CD4-positive, alpha-beta T cell treated with Interleukin-15 for 1 hour (primary cell): Measurements from ENCODE around the gene SLC25A19.
"Not testable (repeated sequence)": the region's sequence is repeated elsewhere in the genome, so short reads cannot be mapped to it uniquely, and the experiment has no call there.

Source experiments
- DNase-seq: peaks from one replicate; pipeline ENCODE4 v3.0.0-alpha.2; 2020

The SLC25A19 gene

GRCh38 chr17:75266316-75267152 is 22.7 kb downstream of the SLC25A19 start:
- no peak for DNase-seq

- DNase-seq, result no peak
Observed at GRCh38 chr17:75265614-75266315, 23.5 kb downstream of the SLC25A19 start.

- DNase-seq, result no peak
Observed at GRCh38 chr17:75263055-75263454, 26.2 kb downstream of the SLC25A19 start.

GRCh38 chr17:75262112-75262606 is 27.1 kb downstream of the SLC25A19 start:
- no peak for DNase-seq

GRCh38 chr17:75261336-75262111 is 27.7 kb downstream of the SLC25A19 start, which contains the start of the genes GGA3 and MRPS7:
GGA3 (minus strand) TSS chr17:75261606; CDS start chr17:75261587, 19 bp downstream.
MRPS7 (plus strand) TSS chr17:75261879; CDS start chr17:75261901, 22 bp downstream.
- peak; percentile 94 for DNase-seq

GRCh38 chr17:75260641-75261335 is 28.4 kb downstream of the SLC25A19 start:
- no peak for DNase-seq

- not testable (repeated sequence) for DNase-seq
Observed at GRCh38 chr17:75257228-75257627, 32.0 kb downstream of the SLC25A19 start.

GRCh38 chr17:75255954-75256698 is 33.1 kb downstream of the SLC25A19 start:
- not testable (repeated sequence) for DNase-seq

- DNase-seq, result no peak
Observed at GRCh38 chr17:75252039-75252816, 37.0 kb downstream of the SLC25A19 start.

GRCh38 chr17:75250009-75250471 is 39.2 kb downstream of the SLC25A19 start:
- no peak for DNase-seq

GRCh38 chr17:75249564-75249963 is 39.7 kb downstream of the SLC25A19 start:
- no peak for DNase-seq

- DNase-seq, result no peak
Observed at GRCh38 chr17:75246404-75246803, 42.8 kb downstream of the SLC25A19 start.

- no peak for DNase-seq
Observed at GRCh38 chr17:75245011-75245410, 44.2 kb downstream of the SLC25A19 start.

- DNase-seq, result peak; percentile 50
Observed at GRCh38 chr17:75244133-75244866, 44.9 kb downstream of the SLC25A19 start.

GRCh38 chr17:75242461-75243042 is 46.7 kb downstream of the SLC25A19 start:
- DNase-seq, result peak; percentile 50

GRCh38 chr17:75241996-75242460 is 47.2 kb downstream of the SLC25A19 start:
- no peak for DNase-seq

- DNase-seq, result no peak
Observed at GRCh38 chr17:75241502-75241901, 47.7 kb downstream of the SLC25A19 start.

- DNase-seq, result no peak
Observed at GRCh38 chr17:75241143-75241430, 48.1 kb downstream of the SLC25A19 start.

- no peak for DNase-seq
Observed at GRCh38 chr17:75240394-75241142, 48.7 kb downstream of the SLC25A19 start.
